ENCODE results near the gene RGS11. TPM values are rescaled to one million over a fixed set of nuclear protein-coding genes. Genes with fewer than 3 reads are reported as not detected.
"Not testable (repeated sequence)": the region's sequence is repeated elsewhere in the genome, so short reads cannot be mapped to it uniquely, and the experiment has no call there.

The RGS11 gene
- total RNA-seq, 1 donor from 2014 or later: 0.20 TPM

DNA sequence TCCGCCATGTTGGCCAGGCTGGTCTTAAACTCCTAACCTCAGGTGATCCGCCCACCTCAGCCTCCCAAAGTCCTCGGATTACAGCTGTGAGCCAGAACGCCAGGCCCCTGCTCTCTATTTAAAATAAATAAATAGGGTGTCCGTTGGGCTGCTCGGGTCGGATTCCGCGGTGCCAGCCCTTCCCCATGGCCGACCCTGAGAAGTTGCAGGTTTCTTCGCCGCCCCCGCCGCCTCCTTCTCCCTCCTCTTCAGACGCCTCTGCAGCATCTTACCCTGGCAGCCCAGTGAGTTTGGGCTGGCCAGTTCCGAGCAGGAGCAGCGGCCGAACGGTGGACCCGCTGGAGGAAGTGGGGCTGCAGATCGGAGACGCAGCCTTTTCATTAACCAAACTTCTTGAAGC is 44.8 kb downstream of the RGS11 start:
- DNase-seq (ENCODE audit: low read depth in 2 of 2): no peak

DNA sequence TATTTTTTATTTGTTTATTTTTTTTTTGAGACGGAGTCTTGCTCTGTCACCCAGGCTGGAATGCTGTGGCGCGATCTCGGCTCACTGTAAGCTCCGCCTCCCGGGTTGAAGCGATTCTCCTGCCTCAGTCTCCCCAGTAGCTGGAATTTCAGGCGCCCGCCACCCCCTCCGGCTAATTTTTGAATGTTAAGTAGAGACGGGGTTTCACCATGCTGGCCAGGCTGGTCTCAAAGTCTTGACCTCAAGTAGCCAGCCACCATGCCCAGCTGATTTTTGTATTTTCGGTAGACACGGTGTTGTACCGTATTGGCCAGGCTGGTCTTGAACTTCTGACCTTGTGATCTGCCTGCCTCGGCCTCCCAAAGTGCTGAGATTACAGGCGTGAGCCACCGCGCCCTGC is 45.4 kb downstream of the RGS11 start:
- DNase-seq (ENCODE audit: low read depth in 2 of 2): not testable (repeated sequence)

DNA sequence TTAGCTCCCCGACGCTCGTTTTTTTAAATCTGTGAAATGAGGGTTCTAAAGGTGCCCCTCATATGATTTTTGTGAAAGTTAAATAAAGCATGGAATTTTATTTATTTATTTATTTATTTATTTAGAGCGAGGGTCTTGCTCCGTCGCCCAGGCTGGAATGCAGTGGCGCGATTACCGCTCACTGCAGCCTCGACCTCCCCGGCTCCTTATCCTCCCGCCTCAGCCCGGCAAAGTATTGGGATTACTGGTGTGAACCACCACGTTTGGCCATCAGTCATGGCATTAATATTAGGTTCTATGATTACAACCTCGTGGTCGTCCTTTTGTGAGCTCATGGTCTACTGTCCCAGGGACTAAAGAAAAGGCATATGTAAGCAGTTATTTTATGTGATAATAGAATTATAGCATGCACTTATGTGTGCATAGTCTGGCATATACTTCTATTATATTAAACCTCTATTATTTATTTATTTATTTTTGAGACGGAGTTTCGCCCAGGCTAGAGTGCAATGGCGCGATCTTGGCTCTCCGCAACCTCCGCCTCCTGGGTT is 45.9 kb downstream of the RGS11 start:
- no peak for DNase-seq (ENCODE audit: low read depth in 2 of 2)

DNA sequence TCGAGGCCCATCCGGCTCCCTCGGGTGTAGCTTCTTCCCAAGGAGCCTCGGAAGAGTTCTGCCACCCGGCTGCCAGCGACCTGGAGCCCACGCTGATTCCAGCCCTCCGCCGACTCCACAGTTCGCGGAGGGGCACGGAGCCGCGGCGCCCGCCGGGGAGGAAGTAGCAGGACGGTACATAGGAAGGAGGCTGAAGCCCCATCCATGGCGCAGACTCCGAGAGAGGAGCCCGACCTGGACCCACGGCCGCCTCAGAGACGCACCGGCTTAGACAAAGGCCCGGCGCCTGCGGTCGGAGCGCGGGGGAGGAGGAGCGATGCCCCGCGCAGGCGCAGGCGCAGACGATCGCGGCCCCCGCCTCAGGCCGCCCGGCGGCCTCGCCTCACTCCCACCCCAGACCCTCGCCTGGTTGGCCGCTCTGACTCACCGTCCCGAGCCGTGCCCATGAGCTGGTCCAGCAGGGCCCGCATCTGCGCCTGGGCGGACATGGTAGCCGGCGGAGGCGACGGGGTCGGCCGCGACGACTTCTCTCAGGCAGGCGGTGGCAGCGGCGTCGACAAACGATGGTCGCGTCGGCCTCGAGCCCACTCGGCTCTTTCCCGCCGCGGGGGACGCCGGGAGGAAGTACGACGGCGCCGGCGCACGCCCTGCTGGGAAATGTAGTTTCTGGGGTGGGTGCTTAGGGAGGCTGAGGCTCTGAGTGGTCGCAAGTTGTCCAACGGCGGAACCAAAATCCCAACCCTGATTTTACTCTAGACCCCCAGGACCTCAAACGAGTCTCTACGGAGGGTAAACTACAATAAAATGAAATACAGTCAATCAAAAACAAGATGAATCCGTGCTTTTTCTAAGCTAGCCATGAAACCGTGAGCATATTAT is 46.7 kb downstream of the RGS11 start, which contains the start of gene LUC7L:
LUC7L (minus strand) TSS at position 598 of the 879 bp plus-strand sequence; CDS start at position 488, 110 bp downstream.
- DNase-seq (ENCODE audit: low read depth in 2 of 2): peak; percentile 89 to 93

DNA sequence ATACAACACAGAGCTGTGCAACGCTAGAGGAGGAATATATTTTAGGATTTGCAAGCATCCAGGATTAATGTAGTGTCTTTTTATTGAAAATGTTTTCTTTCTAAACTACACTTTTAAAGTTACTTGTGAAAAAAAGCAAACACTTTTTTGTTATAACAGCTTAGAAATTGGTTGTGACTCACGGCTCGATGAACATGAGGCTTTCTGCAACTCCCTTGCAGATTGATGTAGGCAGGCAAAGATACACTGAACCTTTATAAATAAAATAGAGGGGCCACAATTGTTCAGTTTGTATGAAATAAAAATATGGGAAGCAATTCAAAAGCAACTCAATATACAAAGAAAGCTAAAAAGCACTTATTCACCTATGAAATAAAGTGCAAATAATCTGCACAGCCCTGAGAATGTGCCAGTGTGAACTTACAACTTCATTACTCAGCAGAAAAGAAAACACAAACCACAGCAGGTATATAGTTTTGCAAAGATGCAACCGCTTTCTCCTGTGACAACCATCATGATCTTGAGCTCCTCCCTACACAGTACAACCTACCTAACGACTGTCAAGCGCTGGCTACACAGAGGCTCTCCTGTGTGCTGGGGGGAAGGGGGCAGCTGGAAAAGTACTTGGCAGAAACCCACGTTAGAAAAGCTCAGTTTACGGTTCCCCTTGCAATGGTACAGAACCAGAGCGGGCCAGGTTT is 47.4 kb downstream of the RGS11 start:
- DNase-seq (ENCODE audit: low read depth in 2 of 2): peak; percentile 28 to 49

DNA sequence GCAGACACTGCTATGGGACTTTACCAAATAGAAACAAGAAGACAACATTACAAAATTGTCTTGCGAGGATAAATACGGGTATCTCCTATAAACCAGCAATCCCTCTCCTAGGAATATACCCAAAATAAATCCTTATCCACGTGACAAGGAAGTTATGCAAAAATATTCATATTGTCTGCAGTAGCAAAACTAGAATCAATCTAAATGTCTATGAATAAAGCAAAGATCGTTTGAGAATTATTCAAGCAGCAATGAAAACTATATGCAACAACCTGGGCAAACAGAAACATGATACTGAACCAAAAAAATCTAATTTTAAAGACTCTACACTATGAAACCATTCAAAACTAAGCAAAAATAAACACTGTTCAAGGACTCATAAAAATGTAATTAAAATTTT is 55.7 kb downstream of the RGS11 start:
- no peak for DNase-seq (ENCODE audit: low read depth in 2 of 2)

Other genes with a start within 250 kb of the RGS11 start
- gene POLR3K, start 222.3 kb downstream of the RGS11 start, total RNA-seq: 4.6 and 5.2 TPM in 2 replicates
- 14.1 and 25.7 TPM in 2 replicates for gene SNRNP25, start 222.1 kb downstream of the RGS11 start, total RNA-seq
- 12.6 and 24.8 TPM in 2 replicates for gene RHBDF1, start 203.3 kb downstream of the RGS11 start, total RNA-seq
- gene MPG, start 197.7 kb downstream of the RGS11 start, total RNA-seq: 186 and 202 TPM in 2 replicates
- 2.4 and 3.6 TPM in 2 replicates for gene NPRL3, start 137.3 kb downstream of the RGS11 start, total RNA-seq
- gene HBZ, start 123.3 kb downstream of the RGS11 start, total RNA-seq: not detected in 2 replicates
- gene HBM, start 110.0 kb downstream of the RGS11 start, total RNA-seq: not detected in 2 replicates
- gene HBA2, start 103.1 kb downstream of the RGS11 start, total RNA-seq: not detected in 2 replicates
- not detected in 2 replicates for gene HBA1, start 99.3 kb downstream of the RGS11 start, total RNA-seq
- gene HBQ1, start 95.5 kb downstream of the RGS11 start, total RNA-seq: 0.65 TPM in 1 of 2 replicates, not detected in the other
- gene LUC7L, start 46.5 kb downstream of the RGS11 start, total RNA-seq: 19.6 and 28.2 TPM in 2 replicates
- 38.6 and 41.5 TPM in 2 replicates for gene FAM234A, start 41.1 kb downstream of the RGS11 start, total RNA-seq
- gene ARHGDIG, start 4.6 kb upstream of the RGS11 start, total RNA-seq: under 0.01 and 0.22 TPM in 2 replicates
- not detected in 2 replicates for gene PDIA2, start 7.2 kb upstream of the RGS11 start, total RNA-seq
- 10.2 and 15.9 TPM in 2 replicates for gene AXIN1, start 76.8 kb upstream of the RGS11 start, total RNA-seq
- gene MRPL28, start 94.6 kb upstream of the RGS11 start, total RNA-seq: 70.8 and 80.6 TPM in 2 replicates
- gene PGAP6, start 106.0 kb upstream of the RGS11 start, total RNA-seq: 78.7 and 110 TPM in 2 replicates
- gene NME4, start 121.3 kb upstream of the RGS11 start, total RNA-seq: 30.4 and 55.6 TPM in 2 replicates
- 9.3 and 12.6 TPM in 2 replicates for gene DECR2, start 125.9 kb upstream of the RGS11 start, total RNA-seq
- gene RAB11FIP3, start 149.7 kb upstream of the RGS11 start, total RNA-seq: 21.1 and 36.3 TPM in 2 replicates

Data from lung microvascular endothelial cell (primary cell).